ENCODE measurements around the gene RASA2. TPM values are rescaled to one million over a fixed set of nuclear protein-coding genes. Genes with fewer than 3 reads are reported as not detected.

RASA2 gene
- total and polyA plus RNA-seq, 2 experiments from 2014 or later = 6.2 to 12.6 TPM

- H3K9me3 ChIP-seq (ENCODE audit: low read depth) = no peaks in the 10 kb centered on the region
- peaks cover 3% of the 10 kb centered on the region for H3K79me2 ChIP-seq
- H3K4me1 ChIP-seq (ENCODE audit: insufficient read depth) = no peaks in the 10 kb centered on the region
- no peak for DNase-seq (ENCODE audit: low spot score)
- TF ChIP-seq, protein P1, sequence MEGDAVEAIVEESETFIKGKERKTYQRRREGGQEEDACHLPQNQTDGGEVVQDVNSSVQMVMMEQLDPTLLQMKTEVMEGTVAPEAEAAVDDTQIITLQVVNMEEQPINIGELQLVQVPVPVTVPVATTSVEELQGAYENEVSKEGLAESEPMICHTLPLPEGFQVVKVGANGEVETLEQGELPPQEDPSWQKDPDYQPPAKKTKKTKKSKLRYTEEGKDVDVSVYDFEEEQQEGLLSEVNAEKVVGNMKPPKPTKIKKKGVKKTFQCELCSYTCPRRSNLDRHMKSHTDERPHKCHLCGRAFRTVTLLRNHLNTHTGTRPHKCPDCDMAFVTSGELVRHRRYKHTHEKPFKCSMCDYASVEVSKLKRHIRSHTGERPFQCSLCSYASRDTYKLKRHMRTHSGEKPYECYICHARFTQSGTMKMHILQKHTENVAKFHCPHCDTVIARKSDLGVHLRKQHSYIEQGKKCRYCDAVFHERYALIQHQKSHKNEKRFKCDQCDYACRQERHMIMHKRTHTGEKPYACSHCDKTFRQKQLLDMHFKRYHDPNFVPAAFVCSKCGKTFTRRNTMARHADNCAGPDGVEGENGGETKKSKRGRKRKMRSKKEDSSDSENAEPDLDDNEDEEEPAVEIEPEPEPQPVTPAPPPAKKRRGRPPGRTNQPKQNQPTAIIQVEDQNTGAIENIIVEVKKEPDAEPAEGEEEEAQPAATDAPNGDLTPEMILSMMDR (IDR thresholded peaks at IDR 0.05; ENCODE audit: poor library complexity) = no peak
- TF ChIP-seq EZH2phosphoT487 (IDR thresholded peaks at IDR 0.05; ENCODE audit: low read depth, severe bottlenecking, unreplicated experiment) (no peak), EZH2 (IDR thresholded peaks at IDR 0.05; ENCODE audit: borderline replicate concordance) (no peak)
- no peak overlapping the region for H3K4me2 ChIP-seq
- no peak overlapping the region for H3K27ac ChIP-seq
- H3K4me3 ChIP-seq = no peak overlapping the region
- H3K9me2 ChIP-seq (replicated peaks; ENCODE audit: insufficient read depth) = no peaks in the 10 kb centered on the region
- no peaks in the 10 kb centered on the region for H3K36me3 ChIP-seq (replicated peaks; ENCODE audit: insufficient read depth, low read depth)
- WGBS (ENCODE audit: low lambda C conversion rate, missing lambda C conversion rate) = 78% methylated on average over 8 of the region's 8 CpGs
- H4K20me1 ChIP-seq (ENCODE audit: insufficient read depth, poor library complexity, severe bottlenecking) = no peaks in the 10 kb centered on the region
- no peak overlapping the region for H2AFZ ChIP-seq
- no peaks in the 10 kb centered on the region for H3K27me3 ChIP-seq
Observed at GRCh38 chr3:141450727-141451375, 36.0 kb upstream of the RASA2 start.

DNA sequence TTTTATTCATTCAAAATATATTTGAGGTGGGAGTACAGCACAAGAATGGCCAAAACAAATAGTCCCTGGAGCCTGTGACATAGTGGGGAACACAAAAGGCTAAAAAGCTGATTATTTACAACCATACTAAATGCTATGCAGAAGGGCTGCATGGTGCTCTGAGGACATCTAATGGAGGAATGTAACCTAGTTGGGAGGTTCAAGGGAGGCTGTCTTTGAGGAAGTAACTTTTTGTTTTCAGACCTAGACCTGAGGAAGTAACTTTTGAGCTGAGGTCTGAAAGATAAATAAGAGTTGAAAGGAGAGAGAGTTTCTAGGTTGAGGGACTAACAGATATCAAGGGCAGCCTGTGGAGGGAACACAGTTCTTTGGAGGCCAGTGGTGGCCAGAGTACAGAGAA is 34.8 kb upstream of the RASA2 start:
- no peaks in the 10 kb centered on the region for H3K27me3 ChIP-seq
- no peak overlapping the region for H3K4me3 ChIP-seq
- no peaks in the 10 kb centered on the region for H3K79me2 ChIP-seq
- peak; percentile 66 for DNase-seq (ENCODE audit: low spot score)
- H3K36me3 ChIP-seq (replicated peaks; ENCODE audit: insufficient read depth, low read depth) = no peaks in the 10 kb centered on the region
- no peak overlapping the region for H2AFZ ChIP-seq
- no peaks in the 10 kb centered on the region for H3K9me2 ChIP-seq (replicated peaks; ENCODE audit: insufficient read depth)
- no peaks in the 10 kb centered on the region for H4K20me1 ChIP-seq (ENCODE audit: insufficient read depth, poor library complexity, severe bottlenecking)
- peak overlapping the region; percentile 42 for H3K27ac ChIP-seq
- H3K4me1 ChIP-seq (ENCODE audit: insufficient read depth) = no peaks in the 10 kb centered on the region
- H3K9me3 ChIP-seq (ENCODE audit: low read depth) = no peaks in the 10 kb centered on the region
- no peak overlapping the region for H3K4me2 ChIP-seq
- no peak for TF ChIP-seq EZH2 (IDR thresholded peaks at IDR 0.05; ENCODE audit: borderline replicate concordance)
- TF ChIP-seq, protein P1 (IDR thresholded peaks at IDR 0.05; ENCODE audit: poor library complexity) = peak; percentile 70

GRCh38 chr3:141452773-141453172 is 34.1 kb upstream of the RASA2 start:
- TF ChIP-seq EZH2phosphoT487 (IDR thresholded peaks at IDR 0.05; ENCODE audit: low read depth, severe bottlenecking, unreplicated experiment) (no peak), EZH2 (IDR thresholded peaks at IDR 0.05; ENCODE audit: borderline replicate concordance) (no peak)
- TF ChIP-seq, protein P1 (IDR thresholded peaks at IDR 0.05; ENCODE audit: poor library complexity) = no peak
- no peaks in the 10 kb centered on the region for H3K27me3 ChIP-seq
- no peaks in the 10 kb centered on the region for H3K79me2 ChIP-seq
- 100% methylated on average over 1 of the region's 1 CpG for WGBS (ENCODE audit: low lambda C conversion rate, missing lambda C conversion rate)
- DNase-seq (ENCODE audit: low spot score) = no peak
- H2AFZ ChIP-seq = no peak overlapping the region
- H3K9me2 ChIP-seq (replicated peaks; ENCODE audit: insufficient read depth) = no peaks in the 10 kb centered on the region
- peak overlapping the region; percentile 42 for H3K27ac ChIP-seq
- H3K9me3 ChIP-seq (ENCODE audit: low read depth) = no peaks in the 10 kb centered on the region
- no peak overlapping the region for H3K4me2 ChIP-seq
- no peaks in the 10 kb centered on the region for H3K36me3 ChIP-seq (replicated peaks; ENCODE audit: insufficient read depth, low read depth)
- no peaks in the 10 kb centered on the region for H3K4me1 ChIP-seq (ENCODE audit: insufficient read depth)
- no peak overlapping the region for H3K4me3 ChIP-seq
- H4K20me1 ChIP-seq (ENCODE audit: insufficient read depth, poor library complexity, severe bottlenecking) = no peaks in the 10 kb centered on the region

Measured in hepatocyte (in vitro differentiated cells).